Activated gamma-delta T cell (primary cell): ENCODE results near the gene MTOR.

ENCODE experiments used
- DNase-seq: peaks from one replicate; lab custom pipeline; 2025; lab: John Stamatoyannopoulos, UW

Gene MTOR

DNA sequence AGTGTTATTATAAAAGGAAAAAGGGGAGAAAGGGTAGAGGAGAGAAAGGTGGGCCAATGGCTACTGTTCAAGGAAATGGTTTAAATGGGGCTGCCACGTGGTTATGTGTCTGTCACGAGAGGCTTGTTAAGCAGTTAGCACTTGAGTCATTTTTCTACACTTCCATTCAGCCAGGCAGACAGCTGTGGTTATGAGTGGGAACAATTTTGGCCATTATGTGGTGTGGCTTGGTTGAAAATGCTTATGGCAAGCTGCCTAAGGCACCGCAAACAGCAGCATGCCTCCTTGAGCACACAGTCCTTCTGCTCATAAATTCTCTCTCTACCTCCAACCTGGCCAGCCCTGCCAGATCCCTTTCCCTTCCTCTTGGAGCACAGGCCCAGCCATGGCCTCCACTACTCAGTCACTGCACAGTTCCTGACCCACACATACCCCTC, 199.4 kb downstream of the MTOR start:
- no peak for DNase-seq

DNA sequence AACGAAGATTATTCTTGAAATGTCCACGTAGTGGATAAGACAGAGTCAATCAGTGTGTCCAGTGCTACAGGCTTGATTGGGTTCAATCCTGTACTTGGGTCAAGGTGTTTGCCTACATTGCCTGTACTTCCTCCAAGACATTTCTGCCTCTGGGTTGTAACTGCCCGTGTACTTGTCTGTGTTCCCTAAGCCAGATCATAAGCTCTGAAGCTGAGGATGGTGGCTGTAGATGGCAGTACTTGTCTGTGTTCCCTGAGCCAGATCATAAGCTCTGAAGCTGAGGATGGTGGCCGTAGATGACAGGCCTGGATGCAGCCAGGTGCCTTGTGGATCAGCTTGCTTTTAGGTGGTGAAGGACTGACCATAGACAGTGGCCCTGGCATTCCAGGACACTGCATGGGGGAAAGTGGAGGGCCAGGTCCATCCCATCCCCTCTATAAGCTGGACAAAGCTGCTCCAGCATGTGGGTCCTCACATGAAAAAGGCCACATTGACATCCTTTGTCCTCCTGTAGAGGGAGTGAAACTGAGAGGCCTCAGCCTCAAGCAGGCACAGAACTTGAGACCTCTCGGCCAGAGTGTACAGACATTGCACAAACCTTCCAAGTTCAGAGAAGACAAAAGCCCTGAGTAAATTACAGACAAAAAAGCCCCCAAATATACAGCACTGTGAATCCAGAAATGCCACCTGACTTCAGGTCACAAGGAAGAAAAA, 200.5 kb downstream of the MTOR start:
- no peak for DNase-seq

GRCh38 chr1:11059968-11060830, 202.2 kb downstream of the MTOR start, which contains the start of gene SRM:
Gene SRM (minus strand): TSS chr1:11060018. CDS start chr1:11059943, 75 bp downstream.
- DNase-seq = peak; percentile 87

DNA sequence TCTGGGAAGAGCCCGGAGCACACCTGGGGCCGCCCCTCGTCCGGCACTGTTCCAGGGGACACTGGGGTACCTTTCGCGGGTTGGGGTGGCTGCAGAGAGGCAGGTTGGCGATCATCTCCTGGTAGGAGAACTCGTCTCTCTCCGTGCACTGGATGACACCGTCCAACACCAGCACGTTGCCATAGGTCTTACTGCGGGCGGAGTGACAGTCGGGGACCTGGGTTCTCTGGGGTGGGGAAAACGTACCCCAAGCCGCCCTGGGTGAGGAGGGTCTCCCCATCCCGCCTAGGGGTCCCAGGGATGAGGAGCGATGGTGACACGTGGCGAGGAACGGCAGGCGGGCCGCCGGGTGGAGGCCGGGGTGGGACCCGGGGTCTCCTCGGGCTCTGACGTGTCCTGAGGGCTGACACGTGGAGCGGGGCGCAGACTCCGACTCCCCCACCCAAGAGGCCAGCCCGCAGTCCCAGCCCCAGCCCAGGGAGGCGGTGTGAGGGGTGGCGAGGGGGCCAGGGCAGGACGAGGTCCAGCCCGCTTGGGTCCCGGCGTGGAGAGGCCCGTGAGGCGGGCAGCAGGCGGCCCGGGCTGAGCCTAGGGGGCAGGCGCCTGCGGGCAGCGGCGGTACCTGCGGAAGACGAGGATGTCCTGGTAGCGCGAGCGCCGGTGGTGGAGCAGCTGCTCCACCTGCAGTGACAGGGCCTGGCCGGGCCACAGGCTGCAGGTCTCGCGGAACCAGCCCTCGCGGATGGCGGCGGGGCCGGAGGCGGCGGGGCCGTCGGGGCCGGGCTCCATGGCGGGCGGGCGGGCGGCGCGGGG, 203.0 kb downstream of the MTOR start:
- no peak for DNase-seq

GRCh38 chr1:11058595-11059154, 203.7 kb downstream of the MTOR start:
- no peak for DNase-seq

- no peak for DNase-seq
These were observed 204.3 kb downstream of the MTOR start for GRCh38 chr1:11058026-11058425.

- DNase-seq = no peak
These were observed 204.9 kb downstream of the MTOR start for GRCh38 chr1:11057477-11057876.
